IMR-90 (cell line): ENCODE results near the gene BTNL2. TPM values are rescaled to one million over a fixed set of nuclear protein-coding genes. Genes with fewer than 3 reads are reported as not detected.

Experiments used
- ATAC-seq: fragments of 200-7000 bp; cut with Tn5 transposase; 2 replicates; pipeline ENCODE4 v1.9.1; 2020; ENCODE audit warnings: low read depth, mild to moderate bottlenecking, moderate library complexity
- BruUV-seq: library from RNA; stranded (reverse); fragments of 400-500 nt; replicated peaks from 2 replicates; lab custom pipeline; 2021; lab: Mats Ljungman, UMichigan
- CTCF ChIA-PET: fragments of 300-600 bp; formaldehyde crosslinking; extraction: SDS; loops from one replicate; lab custom pipeline; 2021; ENCODE audit warnings: antibody characterized with exemption; lab: Yijun Ruan, JAX
- POLR2A ChIA-PET: fragments of 300-600 bp; sonication (Branson Sonifier 250); formaldehyde crosslinking; loops from one replicate; lab custom pipeline; 2022; ENCODE audit warnings: antibody characterized with exemption; ENCODE audit not compliant: unreplicated experiment; lab: Charles Lee
- DNase-seq: peaks from one replicate; pipeline ENCODE4 v3.0.0; 2013
- H2AFZ ChIP-seq: replicated peaks from 2 replicates; pipeline ENCODE3; 2013; ENCODE audit warnings: low read length, mild to moderate bottlenecking; ENCODE audit not compliant: poor library complexity
- H2AK5ac ChIP-seq: 2 replicates; pipeline ENCODE4 v1.6.1; 2013; ENCODE audit warnings: low read depth, low read length, inconsistent platforms
- H2AK9ac ChIP-seq: replicated peaks from 2 replicates; pipeline ENCODE3; 2013; ENCODE audit warnings: mild to moderate bottlenecking, low read depth, low read length, moderate library complexity; ENCODE audit not compliant: poor library complexity
- H2BK120ac ChIP-seq: 2 replicates; pipeline ENCODE4 v1.6.1; 2013; ENCODE audit warnings: low read depth, low read length, inconsistent platforms
- H2BK15ac ChIP-seq: 3 replicates; pipeline ENCODE4 v1.6.1; 2013; ENCODE audit warnings: low read depth, low read length, inconsistent platforms
- H2BK20ac ChIP-seq: 2 replicates; pipeline ENCODE4 v1.6.1; 2013; ENCODE audit warnings: low read depth, mild to moderate bottlenecking, inconsistent platforms, low read length, moderate library complexity
- H2BK5ac ChIP-seq: 2 replicates; pipeline ENCODE4 v1.6.1; 2013; ENCODE audit warnings: mild to moderate bottlenecking, low read depth, low read length, inconsistent platforms; ENCODE audit not compliant: poor library complexity, severe bottlenecking
- H3K14ac ChIP-seq: replicated peaks from 2 replicates; pipeline ENCODE4 v1.6.1; 2013; ENCODE audit warnings: low read depth, low read length, inconsistent platforms
- H3K18ac ChIP-seq: 2 replicates; pipeline ENCODE4 v1.6.1; 2013; ENCODE audit warnings: low read depth, low read length, control low read depth
- H3K23ac ChIP-seq: 2 replicates; pipeline ENCODE4 v1.6.1; 2013; ENCODE audit warnings: low read depth, low read length, inconsistent platforms
- H3K27ac ChIP-seq: 2 replicates; pipeline ENCODE4 v1.5.1; 2013; ENCODE audit warnings: mild to moderate bottlenecking, control low read depth, low read length; ENCODE audit not compliant: insufficient read depth
- H3K27me3 ChIP-seq: 2 replicates; pipeline ENCODE4 v1.6.1; 2013; ENCODE audit warnings: low read length; ENCODE audit not compliant: control insufficient read depth, insufficient read depth
- H3K36me3 ChIP-seq: 2 replicates; pipeline ENCODE4 v1.6.1; 2013; ENCODE audit warnings: low read length, mixed read lengths; ENCODE audit not compliant: control insufficient read depth, insufficient read depth
- H3K4ac ChIP-seq: 2 replicates; pipeline ENCODE4 v1.6.1; 2013; ENCODE audit warnings: low read depth, low read length, inconsistent platforms
- H3K4me1 ChIP-seq: 2 replicates; pipeline ENCODE4 v1.6.1; 2013; ENCODE audit warnings: low read length, mixed read lengths; ENCODE audit not compliant: control insufficient read depth, insufficient read depth
- H3K4me2 ChIP-seq: 2 replicates; pipeline ENCODE4 v1.6.1; 2013; ENCODE audit warnings: low read depth, mild to moderate bottlenecking, control low read depth, low read length, moderate library complexity
- H3K4me3 ChIP-seq: 2 replicates; pipeline ENCODE4 v1.5.1; 2013; ENCODE audit warnings: low read depth, mild to moderate bottlenecking, control low read depth, low read length, moderate library complexity; ENCODE audit not compliant: insufficient read depth
- H3K56ac ChIP-seq: 2 replicates; pipeline ENCODE4 v1.6.1; 2013; ENCODE audit warnings: low read length, inconsistent platforms; ENCODE audit not compliant: insufficient read depth; ENCODE audit errors: extremely low read depth
- H3K79me1 ChIP-seq, 2 experiments: 2 replicates each; pipeline ENCODE4 v1.6.1; 2013; ENCODE audit warnings: low read length in 2 of 2, inconsistent platforms in 1 of 2, low read depth in 1 of 2
- H3K9ac ChIP-seq: 2 replicates; pipeline ENCODE4 v1.6.1; 2013; ENCODE audit warnings: low read depth, low read length, control low read depth
- H3K9me1 ChIP-seq: 2 replicates; pipeline ENCODE4 v1.6.1; 2013; ENCODE audit warnings: low read length, inconsistent platforms; ENCODE audit not compliant: insufficient read depth
- H3K9me3 ChIP-seq: 2 replicates; pipeline ENCODE4 v1.6.1; 2013; ENCODE audit warnings: low read length; ENCODE audit not compliant: control insufficient read depth, insufficient read depth
- H4K20me1 ChIP-seq: 2 replicates; pipeline ENCODE4 v1.6.1; 2013; ENCODE audit warnings: low read length, inconsistent platforms; ENCODE audit not compliant: insufficient read depth
- H4K5ac ChIP-seq: 2 replicates; pipeline ENCODE4 v1.6.1; 2013; ENCODE audit warnings: mild to moderate bottlenecking, low read depth, low read length, control low read depth
- H4K8ac ChIP-seq, 2 experiments: 2 replicates each; pipeline ENCODE4 v1.6.1; 2013; ENCODE audit warnings: low read depth in 2 of 2, low read length in 2 of 2, control low read depth in 1 of 2, inconsistent platforms in 1 of 2
- H4K91ac ChIP-seq: 2 replicates; pipeline ENCODE4 v1.6.1; 2013; ENCODE audit warnings: low read depth, low read length, inconsistent platforms; ENCODE audit not compliant: insufficient read depth
- CEBPB ChIP-seq: IDR thresholded peaks from 2 replicates; pipeline ENCODE4 v1.6.1; 2012; ENCODE audit warnings: low read depth, low read length, improper control_type of control experiment
- CTCF ChIP-seq: conservative IDR thresholded peaks from 2 replicates; pipeline ENCODE4 v1.5.1; 2012; ENCODE audit warnings: mild to moderate bottlenecking, low read depth, low read length, improper control_type of control experiment
- RAD21 ChIP-seq: IDR thresholded peaks from 2 replicates; pipeline ENCODE4 v1.6.1; 2012; ENCODE audit warnings: low read length, improper control_type of control experiment
- USF2 ChIP-seq: fragments of 150-350 bp; IDR thresholded peaks from 2 replicates; pipeline ENCODE4 v1.6.1; 2017; ENCODE audit warnings: mild to moderate bottlenecking, antibody characterized with exemption, low read length, low read depth
- WGBS, 2 experiments: methylation state at CpG; one replicate each; pipeline versions ENCODE4 v1.1.5 to v1.1.7; 2013; ENCODE audit warnings: missing lambda C conversion rate in 2 of 2; ENCODE audit not compliant: insufficient read length in 1 of 2; ENCODE audit errors: extremely low coverage in 2 of 2; 5-methylcytosine and 5-hydroxymethylcytosine counted together
- dilution Hi-C: fragments of 300-500 bp; cut with HindIII; formaldehyde crosslinking; loops from one replicate; pipeline ENCODE4 v1.14.3; 2018; ENCODE audit warnings: low sequenced_read_pairs; ENCODE audit not compliant: unreplicated experiment
- in situ Hi-C: fragments of 300-500 bp; cut with MboI; formaldehyde crosslinking; loops from 3 replicates; pipeline ENCODE4 v1.14.3; 2019; ENCODE audit warnings: low sequenced_read_pairs, inconsistent platforms, mixed read lengths
- intact Hi-C: fragments of 100-400 bp; cut with micrococcal nuclease; formaldehyde crosslinking; loops from 2 replicates; pipeline ENCODE4 v1.10.0; 2022
- polyA plus RNA-seq, 3 experiments: library from polyadenylated mRNA; depleted of rRNA; stranded (reverse); fragments of >200 nt; gene quantifications; 2 replicates each; pipeline ENCODE4 v1.2.3, GENCODE V29; 2012; ENCODE audit warnings: low replicate concordance in 1 of 3
- total RNA-seq: library from RNA; depleted of rRNA; stranded (reverse); fragments of >200 nt; gene quantifications from 2 replicates; pipeline ENCODE4 v1.2.3, GENCODE V29; 2012

The BTNL2 gene
- total and polyA plus RNA-seq, 2 of the 4 experiments (the other 2 are of a cell fraction) = not detected

GRCh38 chr6:32370505-32370904 is 36.5 kb downstream of the BTNL2 start:
- H3K4ac ChIP-seq = no peak overlapping the region
- H3K27me3 ChIP-seq = peaks cover 2% of the 10 kb centered on the region; the same call in 1 of the 2 replicates
- no peak overlapping the region for H2BK5ac ChIP-seq
- H4K20me1 ChIP-seq = no peaks in the 10 kb centered on the region
- no peaks in the 10 kb centered on the region for H3K9me3 ChIP-seq
- no peak overlapping the region for H3K23ac ChIP-seq
- H3K14ac ChIP-seq = no peak overlapping the region
- H2AK5ac ChIP-seq = no peak overlapping the region
- H3K4me1 ChIP-seq = peaks cover 2% of the 10 kb centered on the region; the same call in 1 of the 2 replicates
- no peaks in the 10 kb centered on the region for H3K36me3 ChIP-seq
- H2BK15ac ChIP-seq = no peak overlapping the region
- ChIA-PET CTCF (no interaction called here), POLR2A (no interaction called here)
- H4K5ac ChIP-seq = no peak overlapping the region
- H3K79me1 ChIP-seq = no peaks in the 10 kb centered on the region
- no peak for DNase-seq
- H2AFZ ChIP-seq = no peak overlapping the region
- no peak overlapping the region for H2BK20ac ChIP-seq
- WGBS, 2 experiments = no CpG with 5 or more reads among the region's 2 CpGs
- TF ChIP-seq CTCF = no peak
- no peak for TF ChIP-seq RAD21
- 0 out of 2 replicates have a peak, but pooled peaks have one; percentile 3 for TF ChIP-seq CEBPB
- no peak for TF ChIP-seq USF2
- dilution Hi-C loops (no loop called here), in situ Hi-C loops (no loop called here), intact Hi-C loops (no loop called here)
- no peak for ATAC-seq
- H3K9me1 ChIP-seq = no peaks in the 10 kb centered on the region
- H2BK120ac ChIP-seq = no peak overlapping the region
- H2AK9ac ChIP-seq = no peak overlapping the region
- H3K18ac ChIP-seq = no peak overlapping the region
- H3K4me3 ChIP-seq = no peak overlapping the region
- no peak overlapping the region for H4K91ac ChIP-seq
- H3K56ac ChIP-seq = no peak overlapping the region
- no peak overlapping the region for H4K8ac ChIP-seq
- no peak overlapping the region for H3K27ac ChIP-seq
- no peak overlapping the region for H3K9ac ChIP-seq
- H3K4me2 ChIP-seq = no peak overlapping the region
- BruUV-seq = no TSS peak
